PC-3 (cell line): Measurements from ENCODE around the gene WDR41. TPM values are rescaled to one million over a fixed set of nuclear protein-coding genes. Genes with fewer than 3 reads are reported as not detected.

ENCODE experiments used
- ATAC-seq: fragments of 200-7000 bp; cut with Tn5 transposase; 2 replicates; pipeline ENCODE4 v1.9.1; 2020; ENCODE audit warnings: mild to moderate bottlenecking, moderate library complexity
- Bru-seq: library from RNA; stranded (reverse); fragments of 400-500 nt; gene quantifications from one replicate; lab custom pipeline; 2021; lab: Mats Ljungman, UMichigan
- BruChase-seq, 2 experiments: library from RNA; stranded (reverse); fragments of 400-500 nt; gene quantifications; one replicate each; lab custom pipeline; 2021; lab: Mats Ljungman, UMichigan
- BruUV-seq: library from RNA; stranded (reverse); fragments of 400-500 nt; replicated peaks from 2 replicates; lab custom pipeline; 2021; lab: Mats Ljungman, UMichigan
- CTCF ChIA-PET: fragments of 300-600 bp; sonication (Branson Sonifier 250); formaldehyde crosslinking; loops from one replicate; lab custom pipeline; 2022; ENCODE audit warnings: antibody characterized with exemption; lab: Charles Lee
- POLR2A ChIA-PET: fragments of 300-600 bp; sonication (Branson Sonifier 250); formaldehyde crosslinking; loops from one replicate; lab custom pipeline; 2022; ENCODE audit warnings: antibody characterized with exemption; ENCODE audit not compliant: unreplicated experiment; lab: Charles Lee
- DNase-seq: peaks from one replicate; pipeline ENCODE4 v3.0.0-alpha.2; 2015
- H2AFZ ChIP-seq: fragments of 300-600 bp; sonication (generic); 2 replicates; pipeline ENCODE4 v1.6.0; 2016; ENCODE audit warnings: antibody characterized with exemption, low read length
- H3F3A ChIP-seq: fragments of 300-600 bp; sonication (generic); one replicate; pipeline ENCODE4 v1.6.0; 2017; ENCODE audit warnings: antibody characterized with exemption, low read length, control low read depth, mild to moderate bottlenecking; ENCODE audit not compliant: unreplicated experiment
- H3K27ac ChIP-seq: fragments of 300-600 bp; sonication (generic); 2 replicates; pipeline ENCODE4 v1.5.1; 2016; ENCODE audit warnings: mild to moderate bottlenecking, low read length
- H3K27me3 ChIP-seq: fragments of 300-600 bp; sonication (generic); 2 replicates; pipeline ENCODE4 v1.6.1; 2016; ENCODE audit warnings: low read length, mixed read lengths
- H3K36me3 ChIP-seq: fragments of 300-600 bp; sonication (generic); 2 replicates; pipeline ENCODE4 v1.6.1; 2016; ENCODE audit warnings: low read depth, mixed run types, low read length, mixed read lengths
- H3K4me1 ChIP-seq: fragments of 300-600 bp; sonication (generic); 2 replicates; pipeline ENCODE4 v1.5.1; 2016; ENCODE audit warnings: low read length; ENCODE audit not compliant: insufficient read depth
- H3K4me2 ChIP-seq: fragments of 300-600 bp; sonication (generic); 2 replicates; pipeline ENCODE4 v1.6.0; 2016; ENCODE audit warnings: low read length
- H3K4me3 ChIP-seq: fragments of 300-600 bp; sonication (generic); 2 replicates; pipeline ENCODE4 v1.5.1; 2016; ENCODE audit warnings: mild to moderate bottlenecking, low read length, mixed read lengths
- H3K79me2 ChIP-seq: fragments of 300-600 bp; sonication (generic); 2 replicates; pipeline ENCODE4 v1.6.1; 2017; ENCODE audit warnings: low read length, mixed read lengths
- H3K9ac ChIP-seq: fragments of 300-600 bp; sonication (generic); 2 replicates; pipeline ENCODE4 v1.6.0; 2016; ENCODE audit warnings: mild to moderate bottlenecking, low read length
- H3K9me2 ChIP-seq: fragments of 300-600 bp; sonication (generic); replicated peaks from 2 replicates; pipeline ENCODE4 v1.6.1; 2016; ENCODE audit warnings: mixed run types, low read length, mixed read lengths
- H3K9me3 ChIP-seq: fragments of 300-600 bp; sonication (generic); 2 replicates; pipeline ENCODE4 v1.6.1; 2016; ENCODE audit warnings: low read length, mixed read lengths
- H4K20me1 ChIP-seq: fragments of 300-600 bp; sonication (generic); 2 replicates; pipeline ENCODE4 v1.6.1; 2016; ENCODE audit warnings: low read length, mixed read lengths
- EZH2 ChIP-seq: fragments of 300-600 bp; sonication (generic); IDR thresholded peaks from one replicate; pipeline ENCODE4 v1.6.1; 2017; ENCODE audit warnings: antibody characterized with exemption, mild to moderate bottlenecking, low read length; ENCODE audit not compliant: unreplicated experiment
- EZH2phosphoT487 ChIP-seq: fragments of 300-600 bp; sonication (generic); IDR thresholded peaks from 2 replicates; pipeline ENCODE4 v1.6.1; 2018; ENCODE audit warnings: mild to moderate bottlenecking, antibody characterized with exemption, low read length, borderline replicate concordance
- intact Hi-C: fragments of 100-400 bp; cut with micrococcal nuclease; formaldehyde crosslinking; loops from 2 replicates; pipeline ENCODE4 v1.9.0; 2023
- long read RNA-seq: library from polyadenylated mRNA; unstranded; transcript quantifications from one replicate; pipeline ENCODE4 v2.0.0, GENCODE V29; 2021; ENCODE audit not compliant: unreplicated experiment
- total RNA-seq: library from RNA; depleted of rRNA; stranded (reverse); fragments of >200 nt; gene quantifications from 2 replicates; pipeline ENCODE4 v1.2.3, GENCODE V29; 2014; rRNA removed
- TF ChIP-seq, protein P1 (sequence below): fragments of 300-600 bp; sonication (generic); conservative IDR thresholded peaks from 2 replicates; pipeline ENCODE4 v1.5.1; 2017; ENCODE audit warnings: antibody characterized with exemption, low read depth, mild to moderate bottlenecking, low read length

WDR41 gene
- total RNA-seq: 13.5 and 19.5 TPM in 2 replicates
- percentile 66 among the genes with signal in this experiment for Bru-seq, nascent RNA
- percentile 56 among the genes with signal in this experiment for BruChase-seq, experiment 1, labeled RNA remaining after a 6-hour chase
- BruChase-seq, experiment 2, labeled RNA remaining after a 2-hour chase: percentile 64 among the genes with signal in this experiment
- long read RNA-seq, transcript WDR41-201 (13 exons, 3,958 nt): major isoform, 11 of 30 reads
- long read RNA-seq, partial matches to known transcripts: 0 of 30 reads
- long read RNA-seq, other reads (novel, unspliced or antisense): 17 of 30 reads

GRCh38 chr5:77491783-77492652 lies at the start of gene WDR41:
Gene WDR41, minus strand, starts transcription at chr5:77492316. Its CDS starts 96 bp downstream, at chr5:77492220.
- H3K36me3 ChIP-seq: no peaks in the 10 kb centered on the region
- H3K4me3 ChIP-seq: peak within 1 kb of the TSS; percentile 81
- no peaks in the 10 kb centered on the region for H3K27me3 ChIP-seq
- no peaks in the 10 kb centered on the region for H3F3A ChIP-seq
- ATAC-seq: peak; percentile 95
- no peaks in the 10 kb centered on the region for H4K20me1 ChIP-seq
- peaks cover 19% of the 10 kb centered on the region for H3K79me2 ChIP-seq
- no peaks in the 10 kb centered on the region for H3K9me2 ChIP-seq
- DNase-seq: peak; percentile 77
- H3K4me2 ChIP-seq: peak within 1 kb of the TSS; percentile 88
- CTCF ChIA-PET: interaction anchor here (0.6 to 0.9 kb wide), 2 partner anchors 347 to 642 kb away, joined by 4 read pairs; partner anchors contain the start of gene S100Z
- BruUV-seq: no TSS peak
- peak within 1 kb of the TSS; percentile 89 for H2AFZ ChIP-seq
- POLR2A ChIA-PET: interaction anchor here (0.6 to 0.7 kb wide), 2 partner anchors 138 to 348 kb away, joined by 3 to 5 read pairs; no protein-coding TSS in a partner anchor
- H3K9me3 ChIP-seq: no peaks in the 10 kb centered on the region
- TF ChIP-seq, protein P1, sequence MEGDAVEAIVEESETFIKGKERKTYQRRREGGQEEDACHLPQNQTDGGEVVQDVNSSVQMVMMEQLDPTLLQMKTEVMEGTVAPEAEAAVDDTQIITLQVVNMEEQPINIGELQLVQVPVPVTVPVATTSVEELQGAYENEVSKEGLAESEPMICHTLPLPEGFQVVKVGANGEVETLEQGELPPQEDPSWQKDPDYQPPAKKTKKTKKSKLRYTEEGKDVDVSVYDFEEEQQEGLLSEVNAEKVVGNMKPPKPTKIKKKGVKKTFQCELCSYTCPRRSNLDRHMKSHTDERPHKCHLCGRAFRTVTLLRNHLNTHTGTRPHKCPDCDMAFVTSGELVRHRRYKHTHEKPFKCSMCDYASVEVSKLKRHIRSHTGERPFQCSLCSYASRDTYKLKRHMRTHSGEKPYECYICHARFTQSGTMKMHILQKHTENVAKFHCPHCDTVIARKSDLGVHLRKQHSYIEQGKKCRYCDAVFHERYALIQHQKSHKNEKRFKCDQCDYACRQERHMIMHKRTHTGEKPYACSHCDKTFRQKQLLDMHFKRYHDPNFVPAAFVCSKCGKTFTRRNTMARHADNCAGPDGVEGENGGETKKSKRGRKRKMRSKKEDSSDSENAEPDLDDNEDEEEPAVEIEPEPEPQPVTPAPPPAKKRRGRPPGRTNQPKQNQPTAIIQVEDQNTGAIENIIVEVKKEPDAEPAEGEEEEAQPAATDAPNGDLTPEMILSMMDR: peak; percentile 74
- no peak for TF ChIP-seq EZH2
- peak within 1 kb of the TSS; percentile 57 for H3K27ac ChIP-seq
- H3K9ac ChIP-seq: peak within 1 kb of the TSS; percentile 77
- peaks cover 6% of the 10 kb centered on the region; the same call in 1 of the 2 replicates for H3K4me1 ChIP-seq
- intact Hi-C loops: loop anchor here (1.0 to 5.0 kb wide), 5 partner anchors 61 to 625 kb away; partner anchors contain the start of genes PDE8B and ZBED3

- no peak for TF ChIP-seq EZH2
- no peak for TF ChIP-seq EZH2phosphoT487
- TF ChIP-seq, protein P1: no peak
- Histone ChIP-seq H4K20me1 (no peaks in the 10 kb centered on the region), H3K27ac (no peak overlapping the region), H3F3A (no peaks in the 10 kb centered on the region), H3K79me2 (no peaks in the 10 kb centered on the region), H3K9me2 (no peaks in the 10 kb centered on the region), H3K9ac (no peak overlapping the region), H3K4me1 (no peaks in the 10 kb centered on the region), H3K27me3 (peaks cover 41% of the 10 kb centered on the region), H2AFZ (no peak overlapping the region), H3K9me3 (no peaks in the 10 kb centered on the region), H3K4me2 (no peak overlapping the region), H3K36me3 (no peaks in the 10 kb centered on the region), H3K4me3 (no peak overlapping the region)
- no peak for ATAC-seq
- POLR2A ChIA-PET: no interaction called here
- no TSS peak for BruUV-seq
- intact Hi-C loops: no loop called here
- no peak for DNase-seq
- CTCF ChIA-PET: no interaction called here
Observed at GRCh38 chr5:77531297-77531696, 39.2 kb upstream of the WDR41 start.
